HEK293 (cell line): ENCODE measurements around the gene SEPTIN14.
"Not testable (repeated sequence)": the region's sequence is repeated elsewhere in the genome, so short reads cannot be mapped to it uniquely, and the experiment has no call there.

Experiments
- CTCF ChIA-PET: fragments of 350-600 bp; formaldehyde crosslinking; extraction: SDS; loops from one replicate; lab custom pipeline; 2021; ENCODE audit warnings: antibody characterized with exemption; lab: Yijun Ruan, JAX
- POLR2A ChIA-PET: fragments of 300-600 bp; formaldehyde crosslinking; extraction: SDS; loops from one replicate; lab custom pipeline; 2020; ENCODE audit warnings: antibody characterized with exemption, inconsistent platforms; lab: Yijun Ruan, JAX
- H3K27ac ChIP-seq: fragments of 200-500 bp; sonication (Bioruptor generic); 2 replicates; pipeline ENCODE4 v1.5.1; 2014; ENCODE audit warnings: low read depth, low read length, control low read depth, inconsistent platforms; ENCODE audit errors: extremely low read depth
- H3K36me3 ChIP-seq, 2 experiments: fragments of 200-500 bp in 1 of 2; sonication (Bioruptor generic) in 1 of 2; 1 replicate in 1 of 2; 2 replicates in 1 of 2; pipeline ENCODE4 v1.5.1; 2014 to 2017; ENCODE audit warnings: inconsistent platforms in 2 of 2, low read length in 2 of 2; ENCODE audit not compliant: control insufficient read depth in 2 of 2, insufficient read depth in 1 of 2
- H3K4me1 ChIP-seq: fragments of 200-500 bp; sonication (Bioruptor generic); 2 replicates; pipeline ENCODE4 v1.5.1; 2014; ENCODE audit warnings: mild to moderate bottlenecking, low read length, inconsistent platforms; ENCODE audit not compliant: control insufficient read depth, insufficient read depth
- H3K4me3 ChIP-seq: 2 replicates; pipeline ENCODE4 v1.5.1; 2011; ENCODE audit warnings: low read depth, mild to moderate bottlenecking, control low read depth, low read length, moderate library complexity
- H3K9me3 ChIP-seq: fragments of 200-500 bp; sonication (Bioruptor generic); 2 replicates; pipeline ENCODE4 v1.5.1; 2014; ENCODE audit warnings: low read depth, low read length, inconsistent platforms; ENCODE audit not compliant: control insufficient read depth, insufficient read depth
- ELK4 ChIP-seq: IDR thresholded peaks from 2 replicates; pipeline ENCODE4 v1.6.1; 2011; ENCODE audit warnings: mild to moderate bottlenecking, low read depth, low read length, borderline replicate concordance
- FEZF1 ChIP-seq: fragments of 450-650 bp; formaldehyde crosslinking; IDR thresholded peaks from 2 replicates; pipeline ENCODE4 v1.5.1; 2016; ENCODE audit warnings: missing biosample characterization, missing genetic modification characterization
- GLIS1 ChIP-seq: fragments of 450-650 bp; formaldehyde crosslinking; IDR thresholded peaks from 2 replicates; pipeline ENCODE4 v1.5.1; 2016; ENCODE audit warnings: missing biosample characterization, missing genetic modification characterization
- GLIS2 ChIP-seq: fragments of 450-650 bp; formaldehyde crosslinking; IDR thresholded peaks from 2 replicates; pipeline ENCODE4 v1.5.1; 2016; ENCODE audit warnings: missing biosample characterization, missing genetic modification characterization
- KLF16 ChIP-seq: fragments of 450-650 bp; formaldehyde crosslinking; IDR thresholded peaks from 2 replicates; pipeline ENCODE4 v1.5.1; 2017; ENCODE audit warnings: missing biosample characterization, missing genetic modification characterization
- KLF7 ChIP-seq: fragments of 450-650 bp; formaldehyde crosslinking; IDR thresholded peaks from 2 replicates; pipeline ENCODE4 v1.5.1; 2016; ENCODE audit warnings: missing biosample characterization, missing genetic modification characterization, borderline replicate concordance
- KLF9 ChIP-seq: fragments of 450-650 bp; formaldehyde crosslinking; IDR thresholded peaks from 2 replicates; pipeline ENCODE4 v1.5.1; 2016; ENCODE audit warnings: missing biosample characterization, missing genetic modification characterization, low read depth
- PRDM1 ChIP-seq: fragments of 450-650 bp; formaldehyde crosslinking; IDR thresholded peaks from 2 replicates; pipeline ENCODE4; 2016; ENCODE audit warnings: missing biosample characterization, missing genetic modification characterization
- SCRT2 ChIP-seq: fragments of 450-650 bp; formaldehyde crosslinking; IDR thresholded peaks from 2 replicates; pipeline ENCODE4 v1.5.1; 2016; ENCODE audit warnings: missing biosample characterization, missing genetic modification characterization
- SETDB1 ChIP-seq: IDR thresholded peaks from one replicate; pipeline ENCODE4 v1.6.1; 2017; ENCODE audit warnings: mild to moderate bottlenecking, low read length, moderate library complexity, mixed read lengths; ENCODE audit not compliant: insufficient read length
- SP7 ChIP-seq: fragments of 450-650 bp; formaldehyde crosslinking; IDR thresholded peaks from 2 replicates; pipeline ENCODE4 v1.5.1; 2016; ENCODE audit warnings: missing biosample characterization, missing genetic modification characterization
- TRIM28 ChIP-seq: IDR thresholded peaks from 2 replicates; pipeline ENCODE4 v1.6.1; 2011; ENCODE audit warnings: low read length, control low read depth, borderline replicate concordance
- WT1 ChIP-seq: fragments of 450-650 bp; formaldehyde crosslinking; IDR thresholded peaks from 2 replicates; pipeline ENCODE4 v1.5.1; 2016; ENCODE audit warnings: missing biosample characterization, missing genetic modification characterization
- YY1 ChIP-seq: fragments of 450-650 bp; formaldehyde crosslinking; IDR thresholded peaks from 2 replicates; pipeline ENCODE4 v1.5.1; 2018; ENCODE audit warnings: missing biosample characterization, missing genetic modification characterization
- ZNF169 ChIP-seq: fragments of 450-650 bp; formaldehyde crosslinking; IDR thresholded peaks from 2 replicates; pipeline ENCODE4 v1.5.1; 2016; ENCODE audit warnings: missing biosample characterization, missing genetic modification characterization
- ZNF202 ChIP-seq: fragments of 450-650 bp; formaldehyde crosslinking; IDR thresholded peaks from 2 replicates; pipeline ENCODE4 v1.5.1; 2016; ENCODE audit warnings: missing biosample characterization, missing genetic modification characterization, borderline replicate concordance
- ZNF211 ChIP-seq: fragments of 450-650 bp; formaldehyde crosslinking; IDR thresholded peaks from 2 replicates; pipeline ENCODE4 v1.5.1; 2016; ENCODE audit warnings: low read depth, missing biosample characterization, missing genetic modification characterization
- ZNF26 ChIP-seq: fragments of 450-650 bp; formaldehyde crosslinking; IDR thresholded peaks from 2 replicates; pipeline ENCODE4 v1.5.1; 2016; ENCODE audit warnings: missing biosample characterization, missing genetic modification characterization
- ZNF354C ChIP-seq: fragments of 450-650 bp; formaldehyde crosslinking; IDR thresholded peaks from 2 replicates; pipeline ENCODE4 v1.5.1; 2016; ENCODE audit warnings: missing biosample characterization, missing genetic modification characterization, low read depth, borderline replicate concordance
- ZNF362 ChIP-seq: fragments of 450-650 bp; formaldehyde crosslinking; IDR thresholded peaks from 2 replicates; pipeline ENCODE4 v1.5.1; 2016; ENCODE audit warnings: missing biosample characterization, missing genetic modification characterization
- ZNF544 ChIP-seq: fragments of 450-650 bp; formaldehyde crosslinking; IDR thresholded peaks from 2 replicates; pipeline ENCODE4 v1.5.0; 2017; ENCODE audit warnings: missing biosample characterization, missing genetic modification characterization
- ZNF555 ChIP-seq: fragments of 450-650 bp; formaldehyde crosslinking; conservative IDR thresholded peaks from 2 replicates; pipeline ENCODE4 v1.5.1; 2017; ENCODE audit warnings: missing biosample characterization, mild to moderate bottlenecking, missing genetic modification characterization, inconsistent platforms
- ZNF624 ChIP-seq: fragments of 450-650 bp; formaldehyde crosslinking; IDR thresholded peaks from 2 replicates; pipeline ENCODE4 v1.5.1; 2017; ENCODE audit warnings: missing biosample characterization, missing genetic modification characterization
- ZNF670 ChIP-seq: fragments of 450-650 bp; formaldehyde crosslinking; IDR thresholded peaks from 2 replicates; pipeline ENCODE4 v1.5.1; 2016; ENCODE audit warnings: missing biosample characterization, missing genetic modification characterization, low read depth
- ZNF776 ChIP-seq: fragments of 450-650 bp; formaldehyde crosslinking; IDR thresholded peaks from 2 replicates; pipeline ENCODE4 v1.5.0; 2017; ENCODE audit warnings: missing biosample characterization, missing genetic modification characterization, borderline replicate concordance
- ZNF785 ChIP-seq: fragments of 450-650 bp; formaldehyde crosslinking; IDR thresholded peaks from 2 replicates; pipeline ENCODE4 v1.5.1; 2016; ENCODE audit warnings: missing biosample characterization, missing genetic modification characterization
- ZNF791 ChIP-seq: fragments of 450-650 bp; formaldehyde crosslinking; IDR thresholded peaks from 2 replicates; pipeline ENCODE4 v1.5.1; 2016; ENCODE audit warnings: missing biosample characterization, missing genetic modification characterization
- ZNF837 ChIP-seq: fragments of 450-650 bp; formaldehyde crosslinking; IDR thresholded peaks from 2 replicates; pipeline ENCODE4 v1.5.1; 2016; ENCODE audit warnings: missing biosample characterization, missing genetic modification characterization
- ZNF843 ChIP-seq: fragments of 450-650 bp; formaldehyde crosslinking; IDR thresholded peaks from 2 replicates; pipeline ENCODE4 v1.5.1; 2016; ENCODE audit warnings: missing biosample characterization, missing genetic modification characterization
- ZSCAN23 ChIP-seq: fragments of 450-650 bp; formaldehyde crosslinking; IDR thresholded peaks from 2 replicates; pipeline ENCODE4 v1.5.1; 2016; ENCODE audit warnings: missing biosample characterization, missing genetic modification characterization

Gene SEPTIN14

GRCh38 chr7:55797260-55797659 is 65.3 kb downstream of the SEPTIN14 start:
- TF ChIP-seq SETDB1 (peak; percentile 59), ZNF791 (tag by site-specific recombination) (peak; percentile 94), TRIM28 (peak; percentile 34; the same call in 1 of the 2 replicates)
- H3K4me3 ChIP-seq, H3K4me1 ChIP-seq, POLR2A ChIA-PET, CTCF ChIA-PET, H3K9me3 ChIP-seq, H3K36me3 ChIP-seq, H3K27ac ChIP-seq: not testable (repeated sequence)

- Histone ChIP-seq H3K36me3 (no peaks in the 10 kb centered on the region), H3K27ac (no peak overlapping the region), H3K4me3 (no peak overlapping the region), H3K4me1 (no peaks in the 10 kb centered on the region)
- ChIA-PET POLR2A (no interaction called here), CTCF (no interaction called here)
- TF ChIP-seq ZNF354C (no peak), ZNF670 (tag by site-specific recombination) (no peak), ZNF837 (tag by site-specific recombination) (no peak), ZNF555 (tag by site-specific recombination) (no peak), ZNF26 (no peak), KLF7 (tag by site-specific recombination) (no peak)
- TF ChIP-seq, all 188 proteins: peak for 0
- no peaks in the 10 kb centered on the region for H3K9me3 ChIP-seq
These were observed 68.0 kb downstream of the SEPTIN14 start for GRCh38 chr7:55794527-55794926.

GRCh38 chr7:55792048-55792447 is 70.5 kb downstream of the SEPTIN14 start:
- no peak overlapping the region for H3K4me3 ChIP-seq
- no peak overlapping the region for H3K27ac ChIP-seq
- no peaks in the 10 kb centered on the region for H3K4me1 ChIP-seq
- no peaks in the 10 kb centered on the region for H3K36me3 ChIP-seq
- CTCF ChIA-PET, result no interaction called here
- H3K9me3 ChIP-seq, result no peaks in the 10 kb centered on the region
- POLR2A ChIA-PET, result no interaction called here
- TF ChIP-seq ZNF544 (tag by site-specific recombination) (no peak), FEZF1 (tag by site-specific recombination) (no peak), ZNF202 (tag by site-specific recombination) (no peak), ZNF776 (tag by site-specific recombination) (no peak), ZNF843 (tag by site-specific recombination) (no peak), ZNF169 (tag by site-specific recombination) (no peak), SCRT2 (tag by site-specific recombination) (no peak)

GRCh38 chr7:55787796-55788195 is 74.8 kb downstream of the SEPTIN14 start:
- H3K4me1 ChIP-seq, result no peaks in the 10 kb centered on the region
- POLR2A ChIA-PET, result no interaction called here
- CTCF ChIA-PET, result no interaction called here
- no peak overlapping the region for H3K27ac ChIP-seq
- H3K4me3 ChIP-seq, result no peak overlapping the region
- no peaks in the 10 kb centered on the region for H3K9me3 ChIP-seq
- H3K36me3 ChIP-seq, result no peaks in the 10 kb centered on the region
- TF ChIP-seq ZSCAN23 (no peak), WT1 (tag by site-specific recombination) (no peak), ZNF362 (no peak), PRDM1 (tag by site-specific recombination) (no peak), ZNF785 (tag by site-specific recombination) (no peak), ZNF211 (no peak), GLIS2 (tag by site-specific recombination) (no peak), YY1 (no peak), ZNF624 (no peak), ELK4 (no peak), SP7 (tag by site-specific recombination) (no peak), GLIS1 (tag by site-specific recombination) (no peak), KLF9 (no peak), KLF16 (no peak)
